Fibroblast of pulmonary artery (primary cell): ENCODE measurements around the gene KRT83.

Experiments
- DNase-seq: peaks from one replicate; pipeline ENCODE4 v3.0.0-alpha.2; 2010; ENCODE audit warnings: low read depth
- H3K4me3 ChIP-seq: replicated peaks from 2 replicates; pipeline ENCODE4 v1.5.1; 2011; ENCODE audit warnings: low read depth, mild to moderate bottlenecking, control low read depth, low read length, moderate library complexity
- TF ChIP-seq, protein P1 (sequence below): IDR thresholded peaks from 2 replicates; pipeline ENCODE4 v1.5.1; 2011; ENCODE audit warnings: mild to moderate bottlenecking, control low read depth, low read length, inconsistent platforms; ENCODE audit errors: missing control alignments

The KRT83 gene

DNA sequence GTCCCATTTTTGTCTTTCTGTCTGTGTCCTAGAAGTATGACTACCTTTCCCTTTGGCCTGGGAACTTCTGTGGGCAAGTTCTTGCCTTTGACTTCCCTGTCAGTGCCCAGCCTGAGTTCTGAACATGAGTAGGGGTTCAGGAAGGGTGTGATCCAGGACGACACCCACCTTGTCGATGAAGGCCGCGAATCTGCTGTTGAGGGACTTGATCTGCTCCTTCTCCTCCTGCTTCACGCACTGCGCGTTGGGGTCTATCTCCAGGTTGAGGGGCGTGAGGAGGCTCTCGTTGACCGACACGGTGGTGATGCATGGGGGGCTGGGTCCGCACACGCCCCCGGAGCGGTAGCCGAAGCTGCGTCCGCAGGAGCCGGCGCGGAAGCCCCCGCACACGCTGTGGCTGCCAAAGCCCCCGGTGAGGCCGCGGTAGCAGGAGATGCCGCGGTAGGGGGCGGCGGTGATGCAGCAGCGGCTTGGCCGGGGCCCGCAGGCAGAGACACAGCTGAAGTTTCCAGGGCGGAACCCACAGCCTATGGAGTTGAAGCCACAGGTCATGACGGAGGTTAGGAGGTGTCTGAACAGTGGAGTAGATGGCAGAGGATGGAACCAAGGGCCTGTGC, at the start of gene KRT83:
Gene KRT83, minus strand, starts transcription at position 615 of the 617 bp plus-strand sequence. Its CDS starts 63 bp downstream, at position 552.
- TF ChIP-seq, protein P1, sequence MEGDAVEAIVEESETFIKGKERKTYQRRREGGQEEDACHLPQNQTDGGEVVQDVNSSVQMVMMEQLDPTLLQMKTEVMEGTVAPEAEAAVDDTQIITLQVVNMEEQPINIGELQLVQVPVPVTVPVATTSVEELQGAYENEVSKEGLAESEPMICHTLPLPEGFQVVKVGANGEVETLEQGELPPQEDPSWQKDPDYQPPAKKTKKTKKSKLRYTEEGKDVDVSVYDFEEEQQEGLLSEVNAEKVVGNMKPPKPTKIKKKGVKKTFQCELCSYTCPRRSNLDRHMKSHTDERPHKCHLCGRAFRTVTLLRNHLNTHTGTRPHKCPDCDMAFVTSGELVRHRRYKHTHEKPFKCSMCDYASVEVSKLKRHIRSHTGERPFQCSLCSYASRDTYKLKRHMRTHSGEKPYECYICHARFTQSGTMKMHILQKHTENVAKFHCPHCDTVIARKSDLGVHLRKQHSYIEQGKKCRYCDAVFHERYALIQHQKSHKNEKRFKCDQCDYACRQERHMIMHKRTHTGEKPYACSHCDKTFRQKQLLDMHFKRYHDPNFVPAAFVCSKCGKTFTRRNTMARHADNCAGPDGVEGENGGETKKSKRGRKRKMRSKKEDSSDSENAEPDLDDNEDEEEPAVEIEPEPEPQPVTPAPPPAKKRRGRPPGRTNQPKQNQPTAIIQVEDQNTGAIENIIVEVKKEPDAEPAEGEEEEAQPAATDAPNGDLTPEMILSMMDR = no peak
- DNase-seq = no peak
- H3K4me3 ChIP-seq = no peak within 1 kb of the TSS

DNA sequence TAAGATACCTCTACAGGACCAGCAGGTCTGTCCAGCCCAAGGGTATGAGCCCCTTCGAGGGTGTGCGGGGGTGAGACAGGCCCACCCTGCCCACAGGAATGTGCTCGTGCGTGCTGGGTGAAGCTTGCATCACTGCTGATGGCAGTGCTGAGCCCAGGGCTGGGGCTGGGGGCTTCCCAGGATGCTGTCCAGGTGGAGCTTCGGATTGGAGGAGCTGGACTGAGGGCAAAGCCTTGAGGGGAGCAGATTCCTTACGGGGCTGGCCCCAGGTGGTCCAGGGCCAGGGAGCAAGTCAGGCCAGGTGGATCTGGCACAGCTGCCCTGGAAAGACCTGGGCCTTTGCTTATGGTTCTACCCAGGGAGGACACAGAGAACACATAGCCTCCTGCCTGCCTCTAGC, 48.6 kb upstream of the KRT83 start:
- H3K4me3 ChIP-seq = no peak overlapping the region
- TF ChIP-seq, protein P1 = no peak
- DNase-seq = no peak

- DNase-seq = no peak
- H3K4me3 ChIP-seq = no peak overlapping the region
- TF ChIP-seq, protein P1 = no peak
Observed at GRCh38 chr12:52369211-52369610, 48.0 kb upstream of the KRT83 start.

DNA sequence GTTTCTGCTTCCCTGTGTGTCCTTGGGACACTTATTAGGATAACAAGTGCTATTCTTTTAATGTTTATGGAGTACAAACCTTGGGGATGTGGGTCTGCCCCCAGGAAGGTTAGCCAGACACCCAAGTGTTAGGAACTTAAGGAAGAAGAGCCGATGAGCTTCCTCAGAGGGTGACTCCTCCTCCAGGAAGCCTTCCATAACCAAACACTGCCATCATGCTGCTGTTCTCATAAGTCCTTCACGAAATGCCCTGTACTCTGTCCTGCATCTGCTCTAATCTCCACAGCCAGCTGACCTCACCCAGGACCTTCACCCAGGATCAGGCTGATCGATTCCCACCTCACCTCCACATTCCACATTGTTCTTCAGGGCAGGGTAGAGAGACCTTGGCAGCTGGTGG, 47.3 kb upstream of the KRT83 start:
- no peak for DNase-seq
- H3K4me3 ChIP-seq = no peak overlapping the region
- TF ChIP-seq, protein P1 = no peak

GRCh38 chr12:52367876-52368275, 46.7 kb upstream of the KRT83 start:
- DNase-seq = no peak
- no peak overlapping the region for H3K4me3 ChIP-seq
- TF ChIP-seq, protein P1 = no peak

- TF ChIP-seq, protein P1 = no peak
- no peak for DNase-seq
- H3K4me3 ChIP-seq = no peak within 1 kb of the TSS
Observed at GRCh38 chr12:52366738-52367485, 45.7 kb upstream of the KRT83 start, which contains the start of gene KRT85. Gene KRT85, minus strand, starts transcription at chr12:52367481. Its CDS starts 76 bp downstream, at chr12:52367405.
